ENCODE data around the gene SORL1. TPM values are rescaled to one million over a fixed set of nuclear protein-coding genes. Genes with fewer than 3 reads are reported as not detected.

Gene SORL1
- total and polyA plus RNA-seq, 9 of the 15 experiments (the other 6 are each of a cell fraction or from before 2014, with no cell fraction given), result 0.01 to 0.66 TPM; not detected in 7

- H3K9ac ChIP-seq (ENCODE audit: insufficient read depth in 1 of 2, low read depth in 2 of 2, low read length in 2 of 2), result peak overlapping the region; percentile 27 to 31; a peak in 3 of 4 replicates
- ChIA-PET CTCF (ENCODE audit: low intra/inter-chr PET ratio) (interaction anchor here (0.5 kb wide), 1 partner anchor 1396 kb away, joined by 4 read pairs; no protein-coding TSS in a partner anchor), POLR2A (interaction anchor here (0.6 to 1.0 kb wide), 2 partner anchors 11 to 19 kb away, joined by 3 read pairs; no protein-coding TSS in a partner anchor)
- no peaks in the 10 kb centered on the region for H4K20me1 ChIP-seq (replicated peaks; ENCODE audit: control insufficient read depth, insufficient read depth, low read length)
- DNase-seq (ENCODE audit: extremely low read depth in 1 of 4, low spot score in 3 of 4) (peak; percentile 71 to 82 (median 81)), FAIRE-seq (peak; percentile 75), ATAC-seq (peak; percentile 99)
- no TSS peak for BruUV-seq (replicated peaks)
- H3K27me3 ChIP-seq (ENCODE audit: control insufficient read depth in 2 of 2, insufficient read depth in 2 of 2, low read length in 2 of 2), result no peaks in the 10 kb centered on the region
- in situ Hi-C loops (cut with MboI), result loop anchor here (10.0 kb wide), 1 partner anchor 849 kb away; no protein-coding TSS in a partner anchor
- H3K4me1 ChIP-seq (replicated peaks in 1 of 2; ENCODE audit: control insufficient read depth in 2 of 2, insufficient read depth in 2 of 2, low read length in 2 of 2), result peaks cover 0 to 8% of the 10 kb centered on the region in 2 experiments; a peak in 2 of 5 replicates
- no peaks in the 10 kb centered on the region for H3K9me1 ChIP-seq (ENCODE audit: control insufficient read depth, insufficient read depth, low read length)
- peak overlapping the region; percentile 32; the same call in 1 of the 3 replicates for H3K27ac ChIP-seq (ENCODE audit: extremely low read depth, low read depth, low read length)
- peak overlapping the region; percentile 89 for H2AFZ ChIP-seq (ENCODE audit: low read depth, low read length)
- peak overlapping the region; percentile 11 for H3K4me3 ChIP-seq
- no peaks in the 10 kb centered on the region for H3K36me3 ChIP-seq (ENCODE audit: control insufficient read depth, insufficient read depth, low read length)
- H3K79me2 ChIP-seq (ENCODE audit: control insufficient read depth, insufficient read depth, low read length), result no peaks in the 10 kb centered on the region
- no peaks in the 10 kb centered on the region for H3K9me3 ChIP-seq (replicated peaks; ENCODE audit: control insufficient read depth, insufficient read depth, low read depth, low read length)
- H3K4me2 ChIP-seq (ENCODE audit: insufficient read depth, low read length), result peak overlapping the region; percentile 79
- intact Hi-C loops (cut with micrococcal nuclease), result loop anchor here (1.0 kb wide), 2 partner anchors 548 to 851 kb away; no protein-coding TSS in a partner anchor
- WGBS (ENCODE audit: insufficient coverage, low coverage, missing lambda C conversion rate), result 2% methylated on average over 37 of the region's 44 CpGs
- no peak for TF ChIP-seq KLF10 (CRISPR knock-in tag; IDR thresholded peaks at IDR 0.05)
- 0 out of 2 replicates have a peak, but pooled peaks have one; percentile 44 for TF ChIP-seq EP400 (IDR thresholded peaks at IDR 0.05)
- peak; percentile 70 to 91 (median 82) for TF ChIP-seq CTCF (IDR thresholded peaks at IDR 0.05 in 2 of 3, conservative IDR thresholded peaks at IDR 0.05 in 1 of 3; ENCODE audit: insufficient read depth in 2 of 3, low read depth in 1 of 3, low read length in 3 of 3)
- peak; percentile 16; the same call in 1 of the 2 replicates for TF ChIP-seq MAX (CRISPR knock-in tag; IDR thresholded peaks at IDR 0.05)
- no peak for TF ChIP-seq CBX8 (IDR thresholded peaks at IDR 0.05; ENCODE audit: borderline replicate concordance, extremely low read depth, low read depth, low read length, poor library complexity, severe bottlenecking)
- peak; percentile 80 for TF ChIP-seq SMAD4 (CRISPR knock-in tag; conservative IDR thresholded peaks at IDR 0.05)
- peak; percentile 35; the same call in 1 of the 2 replicates for TF ChIP-seq CBX1 (IDR thresholded peaks at IDR 0.05; ENCODE audit: low read depth)
- peak; percentile 19; the same call in 1 of the 2 replicates for TF ChIP-seq HDAC2 (IDR thresholded peaks at IDR 0.05)
- TF ChIP-seq ATF1 (CRISPR knock-in tag; IDR thresholded peaks at IDR 0.05), result no peak
- TF ChIP-seq ATF1 (tag; IDR thresholded peaks at IDR 0.05), result peak; percentile 47; the same call in 1 of the 2 replicates
- TF ChIP-seq E2F6 (IDR thresholded peaks at IDR 0.05; ENCODE audit: borderline replicate concordance in 1 of 2, extremely low read depth in 1 of 2, insufficient read depth in 1 of 2, insufficient read length in 1 of 2, low read depth in 1 of 2, low read length in 1 of 2, poor library complexity in 1 of 2, severe bottlenecking in 1 of 2), result peak in 1 of 2 experiments; percentile 68
- TF ChIP-seq MAZ (CRISPR knock-in tag; conservative IDR thresholded peaks at IDR 0.05 in 1 of 2, IDR thresholded peaks at IDR 0.05 in 1 of 2), result peak in 1 of 2 experiments; percentile 47; a peak in 3 of 4 replicates
- TF ChIP-seq ZBED1 (IDR thresholded peaks at IDR 0.05), result no peak
- peak; percentile 65; the same call in 1 of the 2 replicates for TF ChIP-seq ZBTB7A (IDR thresholded peaks at IDR 0.05; ENCODE audit: borderline replicate concordance, control insufficient read depth, low read depth, low read length)
- TF ChIP-seq POU5F1 (IDR thresholded peaks at IDR 0.05; ENCODE audit: borderline replicate concordance, low read depth, low read length, partially characterized antibody), result no peak
- TF ChIP-seq SPI1 (IDR thresholded peaks at IDR 0.05; ENCODE audit: borderline replicate concordance, low read depth, low read length), result peak; percentile 81
- no peak for TF ChIP-seq HSF4 (CRISPR knock-in tag; IDR thresholded peaks at IDR 0.05; ENCODE audit: borderline replicate concordance)
Observed at GRCh38 chr11:121655537-121656327, 203.6 kb downstream of the SORL1 start.
